Activated naive CD8-positive, alpha-beta T cell (primary cell): Measurements from ENCODE around the gene CARHSP1.
"Not testable (repeated sequence)": the region's sequence is repeated elsewhere in the genome, so short reads cannot be mapped to it uniquely, and the experiment has no call there.

Experiments used
- H3K27ac Mint-ChIP-seq: one replicate; pipeline ENCODE4 v1.8.0; 2021; ENCODE audit warnings: mixed read lengths
- H3K27me3 Mint-ChIP-seq: one replicate; pipeline ENCODE4 v1.8.0; 2021; ENCODE audit warnings: mixed read lengths
- H3K36me3 Mint-ChIP-seq: one replicate; pipeline ENCODE4 v1.8.0; 2021; ENCODE audit warnings: mixed read lengths
- H3K4me1 Mint-ChIP-seq: one replicate; pipeline ENCODE4 v1.8.0; 2021; ENCODE audit warnings: low read depth, mixed read lengths
- H3K4me3 Mint-ChIP-seq: one replicate; pipeline ENCODE4 v1.8.0; 2021; ENCODE audit warnings: mild to moderate bottlenecking, mixed read lengths
- H3K9me3 Mint-ChIP-seq: one replicate; pipeline ENCODE4 v1.8.0; 2021; ENCODE audit warnings: low read depth, mixed read lengths

Gene CARHSP1

GRCh38 chr16:8885674-8886592 is 17.1 kb upstream of the CARHSP1 start:
- peaks cover 9% of the 10 kb centered on the region for H3K4me1 Mint-ChIP-seq
- no peaks in the 10 kb centered on the region for H3K9me3 Mint-ChIP-seq
- H3K27me3 Mint-ChIP-seq: no peaks in the 10 kb centered on the region
- no peak overlapping the region for H3K27ac Mint-ChIP-seq
- no peak overlapping the region for H3K4me3 Mint-ChIP-seq
- no peaks in the 10 kb centered on the region for H3K36me3 Mint-ChIP-seq

DNA sequence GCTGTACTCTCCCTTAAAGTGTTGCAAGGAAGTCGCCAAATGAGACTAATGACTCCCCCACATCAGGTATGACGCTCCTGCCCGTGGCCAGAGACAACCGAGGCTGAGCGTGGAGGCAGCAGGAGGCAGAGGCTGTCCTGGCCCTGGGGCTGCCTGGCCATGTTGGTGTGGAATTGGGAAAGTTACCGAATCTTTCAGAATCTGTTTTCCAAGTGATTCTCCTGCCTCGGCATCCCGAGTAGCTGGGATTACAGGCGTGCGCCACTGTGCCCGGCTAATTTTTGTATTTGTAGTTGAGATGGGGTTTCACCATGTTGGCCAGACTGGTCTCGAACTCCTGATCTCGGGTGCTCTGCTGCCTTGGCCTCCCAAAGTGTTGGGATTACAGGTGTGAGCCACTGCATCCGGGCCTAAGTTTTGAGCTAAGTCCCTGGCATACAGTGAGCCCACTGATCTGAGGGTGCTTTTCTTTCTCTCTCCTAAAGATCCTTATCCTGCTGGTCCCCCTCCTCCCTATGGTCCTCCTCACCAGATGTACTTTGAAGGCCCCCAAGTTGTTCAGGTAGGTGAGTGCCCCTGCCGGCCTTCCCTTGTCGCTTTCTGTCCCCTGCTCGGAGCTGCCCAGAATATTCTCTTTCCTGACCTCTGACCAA is 14.0 kb upstream of the CARHSP1 start:
- Mint-ChIP-seq H3K4me3 (no peak overlapping the region), H3K9me3 (no peaks in the 10 kb centered on the region), H3K4me1 (peaks cover 16% of the 10 kb centered on the region), H3K36me3 (no peaks in the 10 kb centered on the region), H3K27ac (no peak overlapping the region), H3K27me3 (no peaks in the 10 kb centered on the region)

- Mint-ChIP-seq H3K27ac (no peak within 1 kb of the TSS), H3K36me3 (no peaks in the 10 kb centered on the region), H3K27me3 (no peaks in the 10 kb centered on the region), H3K4me3 (no peak within 1 kb of the TSS), H3K9me3 (no peaks in the 10 kb centered on the region), H3K4me1 (peaks cover 16% of the 10 kb centered on the region)
Measured at GRCh38 chr16:8882041-8882617, 13.3 kb upstream of the CARHSP1 start, which contains the start of gene LITAFD. Gene LITAFD (plus strand): TSS chr16:8882351. CDS start chr16:8884356, 2,005 bp downstream.

DNA sequence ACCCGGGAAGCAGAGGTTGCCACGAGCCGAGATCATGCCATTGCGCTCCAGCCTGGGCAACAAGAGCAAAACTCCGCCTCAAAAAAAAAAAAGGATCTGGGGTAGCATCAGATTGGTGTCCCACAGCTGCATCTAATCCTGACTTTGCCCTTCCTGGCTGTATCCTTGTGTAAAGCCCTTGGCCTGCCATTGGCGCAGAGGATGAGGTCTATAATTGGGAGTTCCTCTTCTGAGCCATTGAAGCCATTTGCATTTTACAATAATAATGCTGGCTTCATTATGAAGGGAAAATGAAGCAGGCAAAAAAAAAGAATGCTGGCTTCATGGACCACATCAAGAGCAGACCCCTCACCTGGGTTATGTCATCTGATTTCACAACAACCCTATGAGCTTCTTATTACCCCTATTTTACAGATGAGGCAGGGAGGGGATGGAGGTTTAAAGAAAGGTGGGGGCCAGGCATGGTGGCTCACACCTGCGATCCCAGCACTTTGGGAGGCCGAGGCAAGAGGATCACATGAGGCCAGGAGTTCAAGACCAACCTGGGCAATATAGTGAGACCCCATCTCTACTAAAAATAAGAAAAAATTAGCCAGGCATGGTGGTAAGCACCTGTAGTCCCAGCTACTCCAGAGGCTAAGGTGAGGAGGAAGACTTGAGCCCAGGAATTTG is 12.2 kb upstream of the CARHSP1 start:
- no peaks in the 10 kb centered on the region for H3K9me3 Mint-ChIP-seq
- H3K4me1 Mint-ChIP-seq: peaks cover 15% of the 10 kb centered on the region
- no peak overlapping the region for H3K4me3 Mint-ChIP-seq
- no peak overlapping the region for H3K27ac Mint-ChIP-seq
- H3K36me3 Mint-ChIP-seq: no peaks in the 10 kb centered on the region
- no peaks in the 10 kb centered on the region for H3K27me3 Mint-ChIP-seq

- Mint-ChIP-seq H3K4me3 (no peak overlapping the region), H3K27ac (no peak overlapping the region), H3K4me1 (peaks cover 16% of the 10 kb centered on the region), H3K36me3 (no peaks in the 10 kb centered on the region), H3K9me3 (no peaks in the 10 kb centered on the region), H3K27me3 (no peaks in the 10 kb centered on the region)
Measured at GRCh38 chr16:8878523-8878911, 9.7 kb upstream of the CARHSP1 start.

DNA sequence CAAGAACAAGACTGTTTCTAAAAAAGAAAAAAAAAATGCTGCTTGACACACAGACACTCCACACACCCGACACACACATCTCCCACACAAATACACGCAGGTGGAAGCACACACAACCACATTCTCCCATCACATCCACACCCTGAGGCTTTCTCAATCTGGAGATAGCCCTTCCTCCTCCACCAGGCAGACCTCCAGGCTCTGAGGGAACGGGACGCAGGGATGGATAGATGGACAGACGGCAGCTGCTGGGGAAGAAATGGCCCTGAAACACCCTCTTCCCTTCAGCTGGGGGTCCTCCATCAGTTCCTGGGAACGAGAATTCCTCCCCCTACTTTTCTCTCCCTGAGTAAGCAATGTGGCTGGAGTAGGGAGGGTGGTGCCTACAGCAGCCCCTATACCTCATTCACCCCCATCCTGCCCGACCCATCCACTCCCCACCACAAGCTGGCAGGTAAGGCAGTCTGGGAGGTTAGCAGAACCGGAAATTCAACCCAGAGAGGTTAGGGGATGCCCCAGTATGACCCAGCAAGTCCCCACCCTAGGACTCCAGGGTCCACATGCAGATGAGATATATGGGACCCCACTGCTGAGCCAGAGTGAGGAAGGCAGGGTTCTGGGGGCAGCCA is 9.2 kb upstream of the CARHSP1 start:
- no peaks in the 10 kb centered on the region for H3K9me3 Mint-ChIP-seq
- peaks cover 16% of the 10 kb centered on the region for H3K4me1 Mint-ChIP-seq
- H3K27ac Mint-ChIP-seq: no peak overlapping the region
- no peaks in the 10 kb centered on the region for H3K27me3 Mint-ChIP-seq
- H3K36me3 Mint-ChIP-seq: no peaks in the 10 kb centered on the region
- no peak overlapping the region for H3K4me3 Mint-ChIP-seq

GRCh38 chr16:8875317-8875716 is 6.5 kb upstream of the CARHSP1 start:
- not testable (repeated sequence) for H3K27ac Mint-ChIP-seq, H3K36me3 Mint-ChIP-seq, H3K27me3 Mint-ChIP-seq, H3K9me3 Mint-ChIP-seq, H3K4me3 Mint-ChIP-seq
- H3K4me1 Mint-ChIP-seq: peaks cover 25% of the 10 kb centered on the region

GRCh38 chr16:8874388-8874787 is 5.6 kb upstream of the CARHSP1 start:
- Mint-ChIP-seq H3K27me3 (no peaks in the 10 kb centered on the region), H3K36me3 (no peaks in the 10 kb centered on the region), H3K27ac (no peak overlapping the region), H3K4me1 (peaks cover 25% of the 10 kb centered on the region), H3K4me3 (no peak overlapping the region), H3K9me3 (no peaks in the 10 kb centered on the region)

GRCh38 chr16:8873866-8874195 is 5.0 kb upstream of the CARHSP1 start:
- peaks cover 28% of the 10 kb centered on the region for H3K4me1 Mint-ChIP-seq
- H3K9me3 Mint-ChIP-seq, H3K27me3 Mint-ChIP-seq, H3K4me3 Mint-ChIP-seq, H3K36me3 Mint-ChIP-seq, H3K27ac Mint-ChIP-seq: not testable (repeated sequence)

DNA sequence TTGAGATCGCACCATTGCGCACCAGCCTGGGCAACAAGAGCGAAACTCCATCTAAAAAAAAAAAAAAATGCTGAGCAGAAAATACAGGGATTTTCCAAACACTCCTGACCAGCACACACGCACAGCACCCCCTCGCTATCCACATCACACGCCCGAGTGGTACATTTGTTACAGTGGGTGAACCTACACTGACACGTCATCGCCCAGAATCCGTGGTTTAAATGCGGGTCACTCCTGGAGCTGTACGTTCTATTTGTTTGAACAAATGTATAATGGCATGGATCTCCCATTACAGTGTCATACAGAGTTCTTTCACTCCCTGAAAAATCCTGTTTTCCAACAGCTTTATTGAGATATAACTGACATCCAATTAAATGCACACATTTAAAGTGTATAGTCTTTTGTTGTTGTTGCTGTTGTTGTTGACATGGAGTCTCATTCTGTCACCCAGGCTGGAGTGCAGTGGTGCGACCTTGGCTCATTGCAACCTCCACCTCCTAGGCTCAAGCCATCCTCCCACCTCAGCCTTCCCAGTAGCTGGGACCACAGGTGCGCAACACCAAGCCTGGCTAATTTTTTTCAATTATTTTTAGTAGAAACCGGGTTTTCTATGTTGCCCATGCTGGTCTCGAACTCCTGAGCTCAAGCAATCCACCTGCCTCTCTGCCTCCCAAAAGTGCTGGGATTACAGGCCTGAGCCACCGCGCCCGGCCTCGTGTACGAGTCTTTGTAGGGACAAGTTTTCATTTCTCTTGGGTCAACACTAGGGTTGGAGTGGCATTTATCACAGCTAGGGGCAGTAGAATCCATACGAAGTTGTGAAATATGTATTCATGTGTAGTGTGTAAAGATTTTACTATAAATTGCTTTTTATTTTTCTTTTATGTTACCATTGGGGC is 4.4 kb upstream of the CARHSP1 start:
- Mint-ChIP-seq H3K4me1 (peaks cover 25% of the 10 kb centered on the region), H3K9me3 (no peaks in the 10 kb centered on the region), H3K27ac (no peak overlapping the region), H3K36me3 (no peaks in the 10 kb centered on the region), H3K27me3 (no peaks in the 10 kb centered on the region), H3K4me3 (no peak overlapping the region)

GRCh38 chr16:8872071-8872470 is 3.3 kb upstream of the CARHSP1 start:
- Mint-ChIP-seq H3K27ac (no peak overlapping the region), H3K36me3 (no peaks in the 10 kb centered on the region), H3K4me1 (peaks cover 33% of the 10 kb centered on the region), H3K27me3 (no peaks in the 10 kb centered on the region), H3K9me3 (no peaks in the 10 kb centered on the region), H3K4me3 (no peak overlapping the region)

DNA sequence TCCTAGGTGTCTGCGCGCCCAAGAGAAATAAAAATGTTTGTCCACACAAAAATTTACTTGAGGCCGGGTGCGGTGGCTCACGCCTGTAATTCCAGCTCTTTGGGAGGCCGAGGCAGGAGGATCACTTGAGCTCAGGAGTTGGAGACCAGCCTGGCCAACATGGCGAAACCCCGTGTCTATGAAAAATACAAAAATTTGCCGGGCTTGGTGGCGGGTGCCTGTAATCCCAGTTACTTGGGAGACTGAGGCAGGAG is 1.1 kb upstream of the CARHSP1 start:
- not testable (repeated sequence) for H3K4me3 Mint-ChIP-seq, H3K36me3 Mint-ChIP-seq, H3K27me3 Mint-ChIP-seq, H3K27ac Mint-ChIP-seq, H3K9me3 Mint-ChIP-seq
- peaks cover 49% of the 10 kb centered on the region for H3K4me1 Mint-ChIP-seq

GRCh38 chr16:8869212-8869987 is 594 bp upstream of the CARHSP1 start:
- no peaks in the 10 kb centered on the region for H3K27me3 Mint-ChIP-seq
- H3K9me3 Mint-ChIP-seq: no peaks in the 10 kb centered on the region
- peak overlapping the region; percentile 92 for H3K4me3 Mint-ChIP-seq
- H3K27ac Mint-ChIP-seq: peak overlapping the region; percentile 80
- H3K36me3 Mint-ChIP-seq: no peaks in the 10 kb centered on the region
- peaks cover 49% of the 10 kb centered on the region for H3K4me1 Mint-ChIP-seq
